Measurements from ENCODE around the gene BTN2A1. TPM values are rescaled to one million over a fixed set of nuclear protein-coding genes. Genes with fewer than 3 reads are reported as not detected.

BTN2A1 gene
- 10 to 100 TPM; 17.6 to 24.6 (median 19.1) TPM for total RNA-seq
- polyA plus RNA-seq: 10 to 100 TPM in 1 of 3 donors, 1 to 10 TPM in 2; 4.4 to 25.5 (median 8.4) TPM

DNA sequence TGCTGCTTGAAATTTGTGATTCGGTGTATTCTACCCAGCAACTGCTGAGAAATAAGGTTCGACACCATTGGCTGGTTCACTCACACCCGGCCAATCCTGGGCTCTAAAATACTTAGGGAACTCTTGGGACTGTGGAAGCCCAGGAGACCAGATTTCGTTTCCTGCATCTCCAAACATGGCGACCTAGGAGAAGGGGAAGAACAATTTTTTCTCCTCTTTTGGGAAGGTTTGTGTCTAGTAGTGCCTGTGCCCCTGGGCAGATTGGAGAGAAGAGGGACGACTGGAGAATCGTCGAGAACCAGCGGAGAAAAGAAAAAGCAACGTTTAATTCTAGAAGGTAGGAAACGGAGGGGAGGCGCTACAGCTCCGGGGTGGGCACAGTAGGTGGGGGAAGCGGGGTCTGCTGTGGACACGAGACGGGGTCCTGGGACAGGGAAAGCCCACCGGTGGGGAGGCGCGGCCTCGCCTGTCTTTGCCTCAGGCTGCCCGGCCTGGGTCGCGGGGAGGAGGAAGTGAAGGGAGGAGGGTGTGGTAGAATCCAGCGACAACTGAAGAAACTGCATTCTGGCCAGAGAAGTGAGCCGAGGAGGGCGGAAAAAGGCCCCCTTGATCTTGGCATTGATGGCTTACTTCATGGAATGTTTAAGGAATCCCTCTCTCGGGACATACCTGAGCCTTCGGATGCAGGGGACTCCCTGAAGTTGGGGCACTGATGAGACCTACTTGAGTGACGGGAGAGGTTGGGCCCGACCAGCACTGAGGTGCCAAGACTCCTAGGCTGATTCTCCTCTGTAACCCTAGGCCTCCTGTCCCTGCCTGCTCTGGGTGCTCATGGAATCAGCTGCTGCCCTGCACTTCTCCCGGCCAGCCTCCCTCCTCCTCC, at the start of gene BTN2A1:
Gene BTN2A1 (plus strand): TSS at position 150 of the 883 bp plus-strand sequence. CDS start 682 bp downstream, at position 832.
- peaks cover 0 to 36% (median 6%) of the 10 kb centered on the region in 4 donors for H3K36me3 ChIP-seq
- H3K4me3 ChIP-seq: peak within 1 kb of the TSS; percentile 88 to 94 (median 92)
- 0 to 1% methylated on average over 31 of the region's 31 CpGs for WGBS, 2 donors
- TF ChIP-seq POLR2AphosphoS5 (IDR thresholded peaks at IDR 0.05) (peak; percentile 9 to 72 (median 68)), EP300 (IDR thresholded peaks at IDR 0.05) (no peak), POLR2A (IDR thresholded peaks at IDR 0.05) (peak in 1 of 2 donors; percentile 11), CTCF (IDR thresholded peaks at IDR 0.05) (no peak)
- H3K9me3 ChIP-seq: no peaks in the 10 kb centered on the region
- intact Hi-C loops (cut with DNase I): loop anchor here (2.0 to 5.0 kb wide), 3 partner anchors 17 to 63 kb away; no protein-coding TSS in a partner anchor
- H3K27ac ChIP-seq: peak within 1 kb of the TSS; percentile 93 to 96 (median 95)
- H3K4me1 ChIP-seq: peaks cover 0 to 52% (median 47%) of the 10 kb centered on the region in 4 donors
- peak; percentile 93 for DNase-seq
- H3K27me3 ChIP-seq: no peaks in the 10 kb centered on the region

DNA sequence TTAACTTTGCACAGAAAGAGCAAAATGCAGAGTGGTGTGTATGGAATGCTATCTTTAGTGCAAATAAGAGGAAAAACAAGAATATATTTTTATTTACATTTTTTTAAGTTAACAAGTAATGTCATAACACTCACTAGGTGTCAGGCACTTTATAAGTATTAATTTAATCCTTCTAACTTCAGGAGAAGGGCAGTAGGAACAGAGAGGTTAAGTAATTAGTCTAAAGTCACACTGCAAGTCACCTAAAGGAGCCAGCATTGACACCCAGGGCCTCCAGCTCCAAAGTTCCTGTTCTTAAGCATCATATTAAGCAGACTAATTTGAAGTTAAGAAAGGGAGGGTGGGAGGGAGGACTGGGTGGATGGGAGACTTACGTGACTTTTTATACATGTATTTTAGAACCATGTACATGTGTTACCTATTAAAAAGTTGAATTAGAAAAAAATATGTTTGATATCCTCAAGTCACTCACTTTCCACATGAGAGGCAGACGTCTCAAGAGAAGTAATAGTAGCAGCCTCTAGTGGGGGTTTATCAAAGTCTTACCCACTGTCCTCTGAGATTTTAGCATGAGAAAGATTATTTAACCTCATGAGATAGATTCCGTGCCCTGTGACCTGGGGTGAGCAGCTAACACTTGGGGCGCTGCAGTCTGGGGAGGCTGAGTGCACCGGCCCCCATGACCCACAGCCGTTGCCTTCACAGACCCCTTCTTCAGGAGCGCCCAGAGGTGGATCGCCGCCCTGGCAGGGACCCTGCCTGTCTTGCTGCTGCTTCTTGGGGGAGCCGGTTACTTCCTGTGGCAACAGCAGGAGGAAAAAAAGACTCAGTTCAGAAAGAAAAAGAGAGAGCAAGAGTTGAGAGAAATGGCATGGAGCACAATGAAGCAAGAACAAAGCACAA, 48.7 kb upstream of the BTN2A1 start:
- H3K4me1 ChIP-seq: peaks cover 0 to 3% (median 0%) of the 10 kb centered on the region in 4 donors
- H3K36me3 ChIP-seq: peaks cover 0 to 61% (median 9%) of the 10 kb centered on the region in 4 donors
- no peak overlapping the region for H3K4me3 ChIP-seq
- WGBS, 2 donors: 91 to 96% methylated on average over 10 of the region's 10 CpGs
- intact Hi-C loops (cut with DNase I): no loop called here
- H3K9me3 ChIP-seq: no peaks in the 10 kb centered on the region
- DNase-seq: no peak
- TF ChIP-seq POLR2AphosphoS5 (IDR thresholded peaks at IDR 0.05) (no peak), EP300 (IDR thresholded peaks at IDR 0.05) (no peak)
- H3K27ac ChIP-seq: no peak overlapping the region
- H3K27me3 ChIP-seq: no peaks in the 10 kb centered on the region

- WGBS, 2 donors: 96 to 98% methylated on average over 3 of the region's 3 CpGs
- DNase-seq: no peak
- no peaks in the 10 kb centered on the region for H3K9me3 ChIP-seq
- TF ChIP-seq EP300 (IDR thresholded peaks at IDR 0.05): no peak
- TF ChIP-seq CTCF (IDR thresholded peaks at IDR 0.05): no peak
- TF ChIP-seq POLR2AphosphoS5 (IDR thresholded peaks at IDR 0.05): no peak
- no peak for TF ChIP-seq POLR2A (IDR thresholded peaks at IDR 0.05)
- no peaks in the 10 kb centered on the region for H3K27me3 ChIP-seq
- H3K27ac ChIP-seq: no peak overlapping the region
- H3K36me3 ChIP-seq: peaks cover 0 to 52% (median 7%) of the 10 kb centered on the region in 4 donors
- H3K4me3 ChIP-seq: no peak overlapping the region
- intact Hi-C loops (cut with DNase I): no loop called here
- H3K4me1 ChIP-seq: no peaks in the 10 kb centered on the region
Observed at GRCh38 chr6:26411751-26412150, 46.0 kb upstream of the BTN2A1 start.

GRCh38 chr6:26412228-26412627, 45.5 kb upstream of the BTN2A1 start:
- Histone ChIP-seq H3K4me1 (no peaks in the 10 kb centered on the region), H3K27me3 (no peaks in the 10 kb centered on the region), H3K36me3 (peaks cover 0 to 48% (median 7%) of the 10 kb centered on the region in 4 donors), H3K27ac (no peak overlapping the region), H3K4me3 (no peak overlapping the region), H3K9me3 (no peaks in the 10 kb centered on the region)
- no peak for DNase-seq
- 64 to 74% methylated on average over 3 of the region's 3 CpGs for WGBS, 2 donors
- no peak for TF ChIP-seq POLR2AphosphoS5 (IDR thresholded peaks at IDR 0.05)
- intact Hi-C loops (cut with DNase I): no loop called here

GRCh38 chr6:26412954-26413353, 44.8 kb upstream of the BTN2A1 start:
- TF ChIP-seq POLR2AphosphoS5 (IDR thresholded peaks at IDR 0.05) (no peak), EP300 (IDR thresholded peaks at IDR 0.05) (no peak), POLR2A (IDR thresholded peaks at IDR 0.05) (no peak), CTCF (IDR thresholded peaks at IDR 0.05) (no peak)
- Histone ChIP-seq H3K27me3 (no peaks in the 10 kb centered on the region), H3K4me3 (no peak overlapping the region), H3K4me1 (no peaks in the 10 kb centered on the region), H3K27ac (no peak overlapping the region), H3K9me3 (no peaks in the 10 kb centered on the region), H3K36me3 (peaks cover 0 to 40% (median 4%) of the 10 kb centered on the region in 4 donors)
- no peak for DNase-seq
- 90 to 91% methylated on average over 4 of the region's 4 CpGs for WGBS, 2 donors
- intact Hi-C loops (cut with DNase I): no loop called here

Measured in sigmoid colon (tissue), 7 donors.